ENCODE data around the gene ZNF362. TPM values are rescaled to one million over a fixed set of nuclear protein-coding genes. Genes with fewer than 3 reads are reported as not detected.

Gene ZNF362
- total RNA-seq, 1 experiment from 2014 or later: 1.2 TPM

GRCh38 chr1:33324677-33325575 is 68.6 kb downstream of the ZNF362 start:
- no peak for DNase-seq (ENCODE audit: low spot score)

- DNase-seq (ENCODE audit: low spot score): no peak
These were observed 70.5 kb downstream of the ZNF362 start for GRCh38 chr1:33326785-33327184.

DNA sequence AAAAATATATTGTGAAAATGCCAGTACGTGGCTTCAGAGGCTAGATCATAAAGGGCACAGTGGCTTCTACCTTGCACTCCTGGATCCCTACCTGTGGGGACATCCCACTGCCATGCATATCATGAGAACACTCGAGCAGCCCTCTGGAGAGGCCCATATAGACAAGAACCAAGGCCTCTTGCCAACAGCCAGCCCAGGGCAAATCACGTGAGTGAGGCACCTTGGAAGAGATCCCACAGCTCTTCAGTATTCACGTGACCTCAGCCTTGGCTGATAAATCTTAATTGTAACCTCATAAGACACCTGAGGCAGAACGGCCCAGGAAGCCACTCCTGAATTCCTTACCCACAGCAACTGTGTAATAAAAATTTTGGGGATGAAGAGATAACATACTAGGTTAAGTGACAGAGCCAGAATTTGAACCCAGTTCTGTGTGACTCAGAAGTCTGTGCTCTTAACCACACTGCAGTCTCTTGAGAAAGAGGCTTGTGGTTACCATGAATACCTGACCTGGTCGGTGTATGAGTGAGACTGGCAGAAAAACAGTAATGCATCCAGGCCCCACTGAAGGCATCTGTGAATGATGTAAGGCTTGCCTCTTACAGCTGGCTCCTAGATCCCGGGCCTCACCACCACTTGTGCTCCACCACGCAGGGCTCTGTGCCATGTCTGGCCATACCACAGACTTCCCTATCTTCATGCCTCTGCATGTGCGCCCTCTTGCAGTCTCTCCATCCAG is 71.5 kb downstream of the ZNF362 start:
- no peak for DNase-seq (ENCODE audit: low spot score)

DNA sequence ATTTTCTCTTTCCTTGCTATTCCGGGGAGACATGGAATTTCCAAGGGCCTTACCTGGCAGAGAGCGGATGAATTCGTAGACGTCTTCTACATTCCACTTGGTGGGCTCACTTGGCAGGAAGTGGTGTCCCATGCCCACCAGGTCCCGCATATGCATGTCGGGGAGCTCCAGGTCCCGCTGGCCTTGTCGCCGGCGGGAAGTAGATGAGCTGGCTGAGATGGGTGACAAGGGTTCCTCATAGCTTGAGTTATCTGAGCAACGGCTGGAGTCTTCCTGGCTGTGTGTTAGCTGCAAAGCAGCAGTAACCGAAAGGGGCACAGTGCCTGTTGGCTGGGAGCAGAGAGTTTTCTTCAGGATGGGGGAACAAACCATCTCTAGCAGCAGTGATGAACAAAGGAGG is 72.5 kb downstream of the ZNF362 start:
- no peak for DNase-seq (ENCODE audit: low spot score)

GRCh38 chr1:33329600-33330305 is 73.5 kb downstream of the ZNF362 start:
- DNase-seq (ENCODE audit: low spot score): no peak

GRCh38 chr1:33330361-33330890 is 74.1 kb downstream of the ZNF362 start:
- no peak for DNase-seq (ENCODE audit: low spot score)

- no peak for DNase-seq (ENCODE audit: low spot score)
These were observed 74.6 kb downstream of the ZNF362 start for GRCh38 chr1:33330906-33331305.

- no peak for DNase-seq (ENCODE audit: low spot score)
These were observed 75.4 kb downstream of the ZNF362 start for GRCh38 chr1:33331444-33332356.

DNA sequence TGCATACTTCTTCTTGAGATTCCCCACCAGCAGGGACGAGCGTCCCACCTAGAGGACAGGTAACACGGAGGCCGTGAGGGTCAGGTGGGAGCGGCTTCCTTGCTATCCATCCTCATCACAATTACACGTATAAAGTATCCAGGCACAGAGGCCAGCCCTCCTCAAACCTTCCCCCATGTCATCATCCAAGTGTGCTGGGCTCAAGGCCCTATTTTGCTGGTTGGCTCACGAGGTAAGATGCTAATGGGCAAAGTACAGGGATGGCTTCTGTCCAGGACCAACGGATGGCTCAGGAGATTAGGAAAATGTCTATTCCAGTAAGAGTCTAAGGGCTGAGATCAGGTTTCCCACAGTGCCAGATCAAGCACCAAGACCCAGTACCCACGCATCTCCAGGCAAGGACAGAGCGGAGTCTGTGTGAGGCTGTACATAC is 76.1 kb downstream of the ZNF362 start:
- no peak for DNase-seq (ENCODE audit: low spot score)

DNA sequence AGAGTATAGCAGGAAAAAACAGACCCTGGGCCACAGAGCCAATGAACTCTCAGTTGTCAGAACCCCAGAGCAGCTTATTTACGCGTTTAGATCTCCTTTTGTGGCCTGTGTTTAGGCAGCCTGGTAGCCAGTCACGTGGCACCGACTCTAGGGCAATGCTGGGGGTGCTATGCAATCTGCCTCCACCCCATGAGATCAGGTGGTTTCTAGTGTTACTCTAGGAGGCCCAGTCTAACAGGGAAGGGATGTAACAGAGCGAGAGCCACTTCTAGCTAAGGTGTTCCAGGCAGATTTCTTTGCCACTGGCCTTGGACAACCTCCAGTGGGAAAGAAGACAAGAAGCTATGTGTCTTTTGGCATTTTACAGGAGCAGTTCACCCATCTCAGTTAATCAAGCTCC is 76.6 kb downstream of the ZNF362 start:
- DNase-seq (ENCODE audit: low spot score): no peak

DNA sequence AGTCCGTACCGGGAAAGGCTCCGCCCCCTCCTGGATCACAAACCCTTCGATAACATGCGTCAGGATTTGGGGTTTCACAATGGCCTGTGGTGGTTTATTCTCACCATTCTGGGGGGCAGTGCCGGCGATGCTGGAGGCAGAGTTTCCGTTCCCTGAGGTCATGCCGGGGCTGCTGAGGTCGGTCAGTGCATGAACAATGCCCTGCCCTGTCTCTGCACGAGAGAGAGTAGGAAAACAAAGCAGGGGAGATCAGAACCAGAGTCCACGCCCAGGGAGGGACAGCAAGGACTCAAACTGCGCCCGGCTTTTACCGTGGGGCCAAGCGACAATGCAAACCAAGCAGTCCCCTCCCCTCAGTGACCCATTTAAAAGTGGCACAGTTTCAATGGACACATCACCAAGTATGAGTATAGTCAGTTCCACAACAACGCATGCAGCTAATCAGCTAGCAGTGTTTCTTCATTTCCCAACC is 77.8 kb downstream of the ZNF362 start:
- no peak for DNase-seq (ENCODE audit: low spot score)

DNA sequence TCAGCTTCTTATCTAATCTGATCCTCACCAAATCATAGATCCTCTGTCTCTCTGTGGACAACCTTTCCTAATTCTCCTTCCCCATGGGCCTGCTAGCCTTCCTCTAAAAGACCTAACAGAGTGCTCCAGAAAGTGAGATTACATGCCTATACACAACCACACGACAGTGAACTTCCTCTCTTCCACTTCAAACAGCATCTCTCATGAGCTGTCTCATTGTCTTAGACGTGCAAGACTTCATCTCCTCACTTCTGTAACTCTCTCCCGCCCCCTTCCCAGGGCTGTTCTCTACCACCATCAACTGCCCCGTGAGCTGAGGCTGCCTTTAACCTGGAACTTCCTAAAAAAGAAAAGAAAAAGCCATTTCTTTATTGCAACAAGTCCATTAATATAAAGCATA is 78.7 kb downstream of the ZNF362 start:
- DNase-seq (ENCODE audit: low spot score): no peak

DNA sequence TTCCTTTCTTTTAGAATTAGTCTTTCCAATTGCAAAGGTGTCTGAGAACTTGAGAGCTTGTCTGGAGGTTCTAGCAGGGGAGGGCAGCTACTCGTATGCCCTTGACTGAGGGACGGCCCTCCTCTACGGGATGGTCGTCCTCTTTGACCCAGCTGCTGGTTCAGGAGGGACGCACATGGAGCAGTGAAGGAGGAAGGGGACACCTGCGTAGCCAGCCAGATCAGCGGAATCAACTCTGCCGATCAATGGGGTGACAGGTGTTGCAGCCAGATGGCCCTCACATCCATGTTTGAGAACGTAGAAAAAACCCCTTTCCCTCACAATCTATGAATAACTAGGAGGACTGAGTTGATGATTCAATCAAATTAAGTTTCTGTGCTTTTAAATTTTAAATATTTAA is 80.3 kb downstream of the ZNF362 start:
- no peak for DNase-seq (ENCODE audit: low spot score)

- no peak for DNase-seq (ENCODE audit: low spot score)
These were observed 81.1 kb downstream of the ZNF362 start for GRCh38 chr1:33337441-33337840.

DNA sequence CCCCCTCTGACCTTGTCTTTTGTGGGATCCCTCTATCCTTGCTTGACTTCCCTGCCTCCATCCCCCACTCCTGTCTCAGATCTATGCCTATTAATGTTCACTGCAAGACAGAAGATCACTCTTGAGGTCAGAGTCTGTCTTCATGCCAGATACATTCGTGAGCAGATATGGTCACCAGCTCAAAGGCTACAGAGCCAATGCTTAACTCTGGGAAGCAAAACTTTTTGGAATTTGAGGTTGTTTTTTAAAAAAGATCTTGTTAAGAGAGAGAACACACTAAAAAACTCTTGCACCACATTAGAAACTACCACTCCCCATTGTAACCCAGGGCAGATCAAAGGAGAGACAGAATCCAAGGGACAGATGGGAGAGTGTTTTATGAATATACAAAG is 81.8 kb downstream of the ZNF362 start:
- no peak for DNase-seq (ENCODE audit: low spot score)

DNA sequence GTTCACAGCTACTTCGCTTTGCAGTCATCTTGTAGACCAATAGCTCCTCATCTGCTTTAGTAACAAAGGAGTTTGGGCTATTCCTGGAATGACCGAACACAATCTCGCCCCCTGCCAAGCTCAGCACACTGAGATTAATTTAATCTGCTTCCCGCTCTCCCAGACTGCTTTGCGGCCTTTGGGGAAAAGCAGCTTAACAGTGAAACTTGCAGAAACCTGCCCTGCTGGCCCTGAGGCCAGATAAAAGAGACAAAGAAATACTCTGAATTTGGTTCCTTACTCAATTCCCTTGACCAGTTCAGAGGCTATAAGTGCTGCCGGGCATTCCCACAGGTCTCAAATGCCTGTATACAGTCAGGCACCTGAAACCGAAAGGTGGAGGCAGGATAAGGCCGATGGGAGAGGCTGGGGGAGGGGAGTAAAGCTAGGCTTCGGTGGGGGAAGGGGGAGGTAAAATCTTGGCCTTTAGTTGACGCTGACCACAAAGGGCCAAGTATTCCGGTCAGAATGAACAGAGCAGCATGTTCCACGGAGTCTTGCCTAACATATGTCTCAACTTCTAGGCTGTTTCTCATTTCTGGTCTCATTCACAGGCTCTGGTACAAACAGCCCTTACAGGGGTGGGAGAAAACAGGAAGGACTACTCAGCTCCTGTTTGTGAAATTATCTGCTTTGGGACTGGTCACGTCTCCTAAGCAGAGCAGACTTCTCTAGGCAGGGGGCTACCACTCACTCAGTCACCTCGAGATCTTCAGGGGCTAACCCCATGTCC is 82.3 kb downstream of the ZNF362 start:
- DNase-seq (ENCODE audit: low spot score): no peak

DNA sequence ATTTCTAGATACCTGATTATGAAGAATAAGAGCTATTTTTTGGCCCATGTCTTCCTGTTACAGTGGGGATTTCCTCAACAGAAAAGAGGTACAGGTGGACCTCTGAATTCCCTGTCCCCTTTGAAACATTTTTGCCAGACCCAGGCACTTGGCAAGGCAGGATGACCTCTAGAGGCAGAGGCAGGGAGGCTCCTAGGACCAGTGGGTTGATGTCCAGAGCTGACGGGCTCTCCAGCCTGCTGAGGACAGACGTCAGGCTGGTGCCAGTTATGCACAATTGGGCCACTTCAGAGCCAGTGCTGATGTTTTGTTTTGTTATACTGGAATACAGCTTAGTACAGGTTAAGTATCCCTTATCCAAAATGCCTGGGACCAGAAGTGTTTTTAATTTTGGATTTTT is 83.1 kb downstream of the ZNF362 start:
- DNase-seq (ENCODE audit: low spot score): no peak

- DNase-seq (ENCODE audit: low spot score): no peak
These were observed 84.9 kb downstream of the ZNF362 start for GRCh38 chr1:33341190-33341589.

GRCh38 chr1:33342041-33342723 is 85.9 kb downstream of the ZNF362 start:
- DNase-seq (ENCODE audit: low spot score): peak; percentile 84
